ENCODE results near the gene NFKBIE.

Gene NFKBIE

DNA sequence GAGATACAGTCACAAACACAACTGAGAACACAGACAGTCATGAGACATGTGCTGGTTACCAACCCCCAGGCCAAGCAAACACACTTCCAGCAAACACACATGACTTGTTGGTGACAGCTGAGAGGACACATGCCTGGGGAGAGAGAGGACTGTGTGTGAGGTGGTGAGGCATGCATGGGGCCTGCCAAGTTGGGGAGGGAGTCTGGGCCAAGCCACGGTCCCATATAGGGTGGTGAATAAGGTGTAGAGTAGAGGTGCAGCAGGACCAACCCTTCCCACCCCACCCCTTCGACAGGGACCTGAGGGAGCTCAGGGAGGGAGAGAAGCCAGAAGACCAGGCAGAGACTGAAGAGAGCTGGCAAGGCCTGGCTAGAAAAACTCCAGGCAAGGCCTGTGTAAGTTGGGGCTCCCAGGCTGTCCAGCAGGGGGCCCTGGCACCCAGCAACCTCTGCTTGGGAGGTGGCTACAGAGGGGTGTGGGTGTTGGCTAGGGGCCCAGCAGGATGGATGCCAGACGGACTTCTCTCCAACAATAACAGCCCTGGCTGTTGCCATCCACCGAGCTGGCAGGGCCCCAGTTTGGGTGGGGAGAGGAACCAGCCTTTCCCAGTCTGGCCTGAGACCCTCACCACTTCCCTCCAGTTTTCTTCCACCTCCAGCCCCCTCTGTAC is 43.9 kb downstream of the NFKBIE start:
- FAIRE-seq (peak; percentile 24), DNase-seq (ENCODE audit: insufficient read length) (peak; percentile 72)

DNA sequence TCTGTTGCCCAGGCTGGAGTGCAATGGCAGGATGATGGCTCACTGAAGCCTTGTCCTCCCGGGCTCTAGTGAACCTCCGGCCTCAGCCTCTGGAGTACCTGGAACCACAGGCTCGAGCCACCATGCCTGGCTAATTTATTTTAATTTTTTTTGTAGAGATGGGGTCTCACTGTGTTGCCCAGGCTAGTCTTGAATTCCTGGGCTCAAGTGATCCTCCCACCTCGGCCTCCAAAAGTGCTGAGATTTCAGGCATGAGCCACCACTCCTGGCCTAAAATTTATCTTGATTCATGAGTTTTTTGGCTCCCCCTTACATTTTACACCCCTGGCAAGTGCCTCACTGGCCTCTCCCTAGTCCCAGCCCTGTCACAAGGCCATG is 44.4 kb downstream of the NFKBIE start:
- TF ChIP-seq POLR2AphosphoS5 (IDR thresholded peaks at IDR 0.05; ENCODE audit: low read depth, low read length) (no peak), TAF1 (IDR thresholded peaks at IDR 0.05; ENCODE audit: borderline replicate concordance, low read depth, low read length) (no peak)
- FAIRE-seq = no peak
- no peak for DNase-seq (ENCODE audit: insufficient read length)

More for the DNA sequence above, 43.9 kb downstream of the NFKBIE start:
- TF ChIP-seq POLR2A (IDR thresholded peaks at IDR 0.05; ENCODE audit: low read depth, low read length) (no peak), POLR2AphosphoS5 (IDR thresholded peaks at IDR 0.05; ENCODE audit: low read depth, low read length) (no peak), TAF1 (IDR thresholded peaks at IDR 0.05; ENCODE audit: borderline replicate concordance, low read depth, low read length) (no peak)

DNA sequence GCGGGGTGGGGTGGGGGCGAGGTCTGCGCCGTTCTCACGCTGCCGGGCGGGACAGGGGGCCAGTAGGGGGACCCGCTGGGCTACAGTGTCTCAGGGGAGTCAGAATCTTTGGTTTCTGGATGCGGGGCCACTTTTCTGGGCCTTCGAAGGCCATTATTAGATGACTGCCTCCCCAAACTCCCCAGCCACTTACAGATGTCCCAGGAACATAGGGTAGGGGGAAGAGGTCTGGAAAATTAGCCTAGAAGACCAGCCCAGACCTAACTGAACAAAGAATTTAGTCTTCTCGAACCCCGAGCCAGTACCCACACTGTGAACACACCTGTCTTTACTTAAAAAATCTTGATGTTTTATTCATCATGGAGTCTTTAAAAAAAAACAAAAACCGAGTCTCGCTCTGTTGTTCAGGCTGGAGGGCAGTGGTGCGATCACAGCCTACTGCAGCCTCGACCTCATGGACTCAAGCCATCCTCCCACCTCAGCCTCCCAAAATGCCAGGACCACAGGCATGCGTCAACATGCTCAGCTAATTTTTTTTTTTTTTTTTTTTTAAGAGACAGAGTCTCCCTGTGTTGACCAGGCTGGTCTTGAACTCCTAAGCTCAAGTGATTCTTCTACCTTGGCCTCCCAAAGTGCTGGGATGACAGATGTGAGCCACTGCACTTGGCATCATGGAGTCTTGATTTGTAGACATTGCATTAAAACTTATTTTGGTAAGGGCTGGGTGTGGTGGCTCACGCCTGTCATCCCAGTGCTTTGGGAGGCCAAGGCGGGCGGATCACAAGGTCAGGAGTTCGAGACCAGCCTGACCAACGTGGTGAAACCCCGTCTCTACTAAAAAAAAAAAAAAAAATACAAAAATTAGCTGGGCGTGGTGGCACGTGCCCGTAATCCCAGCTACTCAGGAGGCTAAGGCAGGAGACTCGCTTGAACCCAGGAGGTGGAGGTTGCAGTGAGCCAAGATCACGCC is 45.3 kb downstream of the NFKBIE start:
- FAIRE-seq (no peak), DNase-seq (ENCODE audit: insufficient read length) (no peak)
- no peak for TF ChIP-seq TAF1 (IDR thresholded peaks at IDR 0.05; ENCODE audit: borderline replicate concordance, low read depth, low read length)
- TF ChIP-seq POLR2A (IDR thresholded peaks at IDR 0.05; ENCODE audit: low read depth, low read length) = no peak

DNA sequence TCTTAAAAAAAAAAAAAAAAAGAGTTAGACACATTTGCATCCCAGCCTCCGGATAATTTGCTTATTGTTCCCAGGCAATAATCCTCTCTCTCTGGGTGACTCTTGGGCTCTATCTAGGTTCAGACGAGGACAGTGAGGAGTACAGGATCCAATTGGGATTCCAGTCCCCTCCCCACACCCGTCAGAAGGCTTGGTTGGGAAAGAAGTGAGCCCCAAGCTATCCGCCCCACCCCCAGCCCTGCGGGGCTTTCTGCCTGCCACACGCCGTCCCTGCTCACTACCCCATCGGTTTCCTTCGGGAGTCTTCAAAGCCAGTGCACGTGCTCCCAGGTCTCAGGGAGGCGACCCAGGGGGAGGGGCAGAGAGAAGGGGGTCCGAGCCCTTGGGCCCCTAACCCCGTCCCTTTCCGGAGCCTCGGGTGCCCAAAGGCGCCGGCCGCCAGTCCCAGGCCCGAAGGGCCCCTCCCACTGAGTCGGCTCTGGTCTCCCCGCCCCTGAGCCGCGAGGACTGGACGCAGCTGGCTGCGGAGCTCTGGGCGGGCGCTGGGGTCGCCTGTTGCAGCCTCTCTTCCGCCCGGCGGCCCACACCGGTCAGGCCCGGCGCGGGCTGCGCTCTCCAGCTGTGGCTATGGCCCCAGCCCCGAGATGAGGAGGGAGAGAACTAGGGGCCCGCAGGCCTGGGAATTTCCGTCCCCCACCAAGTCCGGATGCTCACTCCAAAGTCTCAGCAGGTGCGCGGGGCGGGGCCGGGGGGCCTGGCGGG is 46.1 kb downstream of the NFKBIE start:
- TF ChIP-seq POLR2A (IDR thresholded peaks at IDR 0.05; ENCODE audit: low read depth, low read length) = peak; percentile 79
- peak; percentile 60 for TF ChIP-seq POLR2AphosphoS5 (IDR thresholded peaks at IDR 0.05; ENCODE audit: low read depth, low read length)
- TF ChIP-seq TAF1 (IDR thresholded peaks at IDR 0.05; ENCODE audit: borderline replicate concordance, low read depth, low read length) = peak; percentile 23; the same call in 1 of the 2 replicates
- peak; percentile 69 for FAIRE-seq
- peak; percentile 71 for DNase-seq (ENCODE audit: insufficient read length)

DNA sequence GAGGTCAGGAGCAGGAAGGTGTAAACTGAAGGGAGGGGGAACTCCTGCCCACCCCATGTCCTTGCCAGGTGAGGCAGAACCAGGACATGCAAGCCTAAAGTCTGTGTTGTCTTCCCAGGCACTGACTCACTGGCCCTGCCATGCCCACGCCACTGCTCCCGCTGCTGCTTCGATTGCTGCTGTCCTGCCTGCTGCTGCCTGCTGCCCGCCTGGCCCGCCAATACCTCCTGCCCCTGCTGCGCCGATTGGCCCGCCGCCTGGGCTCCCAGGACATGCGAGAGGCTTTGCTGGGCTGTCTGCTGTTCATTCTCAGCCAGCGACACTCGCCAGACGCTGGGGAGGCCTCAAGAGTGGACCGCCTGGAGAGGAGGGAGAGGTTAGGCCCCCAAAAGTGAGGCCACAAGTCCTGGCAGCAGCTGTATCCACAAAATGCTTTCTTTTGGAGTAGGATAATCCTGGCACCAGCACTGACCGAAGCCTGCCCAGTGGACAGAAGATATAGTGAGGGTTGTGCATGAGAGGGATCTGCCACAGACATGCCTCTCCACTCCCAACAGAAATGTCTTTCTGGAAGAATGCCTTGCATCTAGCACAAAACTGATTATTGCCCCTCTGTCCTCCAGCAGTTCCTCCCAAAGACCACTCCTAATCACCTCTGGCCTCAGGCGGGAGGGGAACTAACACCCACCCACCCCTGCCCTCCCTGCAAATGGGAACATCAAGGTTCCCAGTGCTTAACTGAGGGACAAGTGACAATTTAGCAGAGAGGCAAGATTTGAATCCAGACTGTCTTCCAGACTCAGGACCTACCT is 47.8 kb downstream of the NFKBIE start:
- TF ChIP-seq TAF1 (IDR thresholded peaks at IDR 0.05; ENCODE audit: borderline replicate concordance, low read depth, low read length) (no peak), POLR2A (IDR thresholded peaks at IDR 0.05; ENCODE audit: low read depth, low read length) (no peak), POLR2AphosphoS5 (IDR thresholded peaks at IDR 0.05; ENCODE audit: low read depth, low read length) (no peak)
- FAIRE-seq = no peak
- DNase-seq (ENCODE audit: insufficient read length) = no peak

DNA sequence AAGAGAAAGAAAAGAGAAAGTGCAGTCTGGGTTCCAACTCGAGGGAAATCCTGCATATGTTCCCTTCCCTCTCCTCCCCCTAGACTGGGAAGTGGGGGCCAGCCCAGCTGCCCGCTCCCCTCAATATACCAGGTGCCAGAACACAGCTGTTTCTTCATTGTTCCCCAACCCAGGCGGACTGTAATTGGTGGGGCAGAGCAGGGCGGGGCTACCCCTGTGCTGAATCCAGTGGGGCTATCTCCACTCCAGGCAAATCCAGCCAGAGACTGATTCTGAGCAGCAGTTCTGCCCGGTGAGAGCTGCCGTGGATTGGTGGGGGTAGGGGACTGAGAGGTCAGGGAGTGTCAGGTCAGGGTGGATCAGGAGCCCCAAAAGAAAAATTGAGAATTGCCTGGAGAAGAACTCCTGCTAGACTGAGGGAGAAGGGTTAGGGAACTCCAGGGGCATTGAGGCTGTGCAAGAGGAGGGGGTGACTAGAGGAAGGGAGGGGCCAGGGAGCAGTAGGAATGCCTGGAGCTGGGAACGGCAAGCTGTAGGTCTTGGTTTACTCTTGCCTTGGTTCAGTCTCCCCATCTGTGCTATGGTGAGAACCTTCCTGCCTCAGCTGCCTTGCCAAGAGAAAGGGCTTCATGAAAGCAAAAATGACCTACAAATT is 48.5 kb downstream of the NFKBIE start, which contains the start of gene MYMX:
Gene MYMX (plus strand): TSS at position 250 of the 655 bp plus-strand sequence. CDS start 546 bp downstream, outside the sequence.
- no peak for TF ChIP-seq POLR2AphosphoS5 (IDR thresholded peaks at IDR 0.05; ENCODE audit: low read depth, low read length)
- no peak for TF ChIP-seq TAF1 (IDR thresholded peaks at IDR 0.05; ENCODE audit: borderline replicate concordance, low read depth, low read length)
- TF ChIP-seq POLR2A (IDR thresholded peaks at IDR 0.05; ENCODE audit: low read depth, low read length) = no peak
- DNase-seq (ENCODE audit: insufficient read length) = no peak
- no peak for FAIRE-seq

DNA sequence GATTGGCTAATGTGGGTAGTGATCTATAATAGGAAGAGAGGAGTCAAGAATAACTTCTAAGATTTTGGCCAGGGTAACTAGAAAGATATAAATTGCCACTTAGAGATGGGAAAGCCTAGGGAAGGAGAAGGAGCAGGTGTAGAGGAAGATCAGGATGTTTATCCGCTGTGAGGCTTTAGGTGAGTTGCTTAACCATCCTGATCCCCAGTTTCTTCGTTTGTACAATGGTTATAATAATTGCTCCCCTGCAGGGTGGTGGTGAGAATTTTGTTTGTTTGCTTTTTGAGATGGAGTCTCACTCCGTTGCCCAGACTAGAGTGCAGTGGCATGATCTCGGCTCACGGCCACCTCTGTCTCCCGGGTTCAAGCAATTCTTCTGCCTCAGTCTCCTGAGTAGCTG is 51.0 kb downstream of the NFKBIE start:
- no peak for FAIRE-seq
- TF ChIP-seq TAF1 (IDR thresholded peaks at IDR 0.05; ENCODE audit: borderline replicate concordance, low read depth, low read length) (no peak), POLR2A (IDR thresholded peaks at IDR 0.05; ENCODE audit: low read depth, low read length) (no peak), POLR2AphosphoS5 (IDR thresholded peaks at IDR 0.05; ENCODE audit: low read depth, low read length) (no peak)

DNA sequence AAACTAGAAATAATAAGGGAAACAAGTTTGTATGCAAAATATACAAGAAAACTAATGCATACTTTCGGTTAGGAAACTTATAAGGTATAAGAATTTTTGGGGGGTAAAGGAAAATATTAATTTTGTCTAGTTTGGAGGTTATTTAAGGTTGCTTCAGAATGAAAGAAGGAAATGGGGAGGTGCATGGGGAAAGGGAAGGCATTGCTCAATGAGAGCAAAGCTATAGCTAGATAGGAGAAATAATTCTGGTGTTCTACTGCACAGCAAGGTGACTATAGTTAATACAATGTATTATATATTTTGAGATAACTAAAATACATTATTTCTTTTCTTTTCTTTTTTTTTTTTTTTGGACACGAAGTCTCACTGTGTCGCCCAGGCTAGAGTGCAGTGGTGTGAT is 54.1 kb downstream of the NFKBIE start:
- TF ChIP-seq TAF1 (IDR thresholded peaks at IDR 0.05; ENCODE audit: borderline replicate concordance, low read depth, low read length) (no peak), POLR2AphosphoS5 (IDR thresholded peaks at IDR 0.05; ENCODE audit: low read depth, low read length) (no peak), POLR2A (IDR thresholded peaks at IDR 0.05; ENCODE audit: low read depth, low read length) (no peak)
- no peak for FAIRE-seq
- no peak for DNase-seq (ENCODE audit: insufficient read length)

More for the DNA sequence above, 51.0 kb downstream of the NFKBIE start:
- DNase-seq (ENCODE audit: insufficient read length) = no peak

Measured in GM12892 (cell line).